Breast epithelium (tissue), 4 donors: Measurements from ENCODE around the gene RHBDF2. TPM values are rescaled to one million over a fixed set of nuclear protein-coding genes. Genes with fewer than 3 reads are reported as not detected.

Source experiments
- DNase-seq, 2 donors: peaks; one replicate each; pipeline ENCODE4 v3.0.0-alpha.2; 2019; ENCODE audit warnings: low spot score in 2 of 2
- H3K27ac ChIP-seq, 2 donors: fragments of 200-600 bp; sonication (generic) in 1 of 2; one replicate each; pipeline ENCODE4 v1.5.1; 2016 to 2019; ENCODE audit warnings: mild to moderate bottlenecking in 1 of 2
- H3K27me3 ChIP-seq, 2 donors: fragments of 200-600 bp; sonication (generic) in 1 of 2; one replicate each; pipeline versions ENCODE4 v1.5.1 to v1.6.0; 2017 to 2019; ENCODE audit warnings: control low read depth in 1 of 2, mild to moderate bottlenecking in 1 of 2
- H3K36me3 ChIP-seq: fragments of 200-600 bp; one replicate; pipeline ENCODE4 v1.5.1; 2019
- H3K4me1 ChIP-seq, 2 donors: fragments of 200-600 bp; sonication (generic); one replicate each; pipeline ENCODE4 v1.5.1; 2016 to 2019; ENCODE audit warnings: control low read depth in 1 of 2
- H3K4me3 ChIP-seq, 3 donors: fragments of 200-600 bp; sonication (generic); 1 replicate in 2 of 3; 2 replicates in 1 of 3; pipeline ENCODE4 v1.5.1; 2016 to 2019; ENCODE audit warnings: mild to moderate bottlenecking in 3 of 3, moderate library complexity in 2 of 3
- H3K9me3 ChIP-seq, 2 donors: fragments of 200-600 bp; sonication (generic) in 1 of 2; one replicate each; pipeline ENCODE4 v1.5.1; 2016 to 2019; ENCODE audit warnings: control low read depth in 1 of 2
- POLR2A ChIP-seq: fragments of 450-650 bp; IDR thresholded peaks from one replicate; pipeline ENCODE4 v1.6.1; 2016; ENCODE audit warnings: antibody characterized with exemption, mild to moderate bottlenecking, moderate library complexity
- POLR2AphosphoS5 ChIP-seq, 3 donors: sonication (generic); formaldehyde crosslinking; IDR thresholded peaks; one replicate each; pipeline ENCODE4 v1.6.1; 2017; ENCODE audit warnings: antibody characterized with exemption in 3 of 3
- intact Hi-C: fragments of 100-400 bp; cut with DNase I; formaldehyde crosslinking; loops from one replicate; pipeline ENCODE4 v1.15.1; 2023; ENCODE audit warnings: low total_unique reads
- total RNA-seq, 3 donors: library from RNA; depleted of rRNA; stranded (reverse); fragments of >200 nt; gene quantifications; one replicate each; pipeline ENCODE4 v1.1.0, GENCODE V29; 2016
- TF ChIP-seq, protein P1 (sequence below), 3 donors: fragments of 450-650 bp; IDR thresholded peaks; one replicate each; pipeline ENCODE4 v1.5.1; 2016 to 2017; ENCODE audit warnings: antibody characterized with exemption in 3 of 3, mild to moderate bottlenecking in 3 of 3, moderate library complexity in 3 of 3

Gene RHBDF2
- total RNA-seq, 3 donors from 2014 or later = 13.4 to 35.5 (median 26.8) TPM

DNA sequence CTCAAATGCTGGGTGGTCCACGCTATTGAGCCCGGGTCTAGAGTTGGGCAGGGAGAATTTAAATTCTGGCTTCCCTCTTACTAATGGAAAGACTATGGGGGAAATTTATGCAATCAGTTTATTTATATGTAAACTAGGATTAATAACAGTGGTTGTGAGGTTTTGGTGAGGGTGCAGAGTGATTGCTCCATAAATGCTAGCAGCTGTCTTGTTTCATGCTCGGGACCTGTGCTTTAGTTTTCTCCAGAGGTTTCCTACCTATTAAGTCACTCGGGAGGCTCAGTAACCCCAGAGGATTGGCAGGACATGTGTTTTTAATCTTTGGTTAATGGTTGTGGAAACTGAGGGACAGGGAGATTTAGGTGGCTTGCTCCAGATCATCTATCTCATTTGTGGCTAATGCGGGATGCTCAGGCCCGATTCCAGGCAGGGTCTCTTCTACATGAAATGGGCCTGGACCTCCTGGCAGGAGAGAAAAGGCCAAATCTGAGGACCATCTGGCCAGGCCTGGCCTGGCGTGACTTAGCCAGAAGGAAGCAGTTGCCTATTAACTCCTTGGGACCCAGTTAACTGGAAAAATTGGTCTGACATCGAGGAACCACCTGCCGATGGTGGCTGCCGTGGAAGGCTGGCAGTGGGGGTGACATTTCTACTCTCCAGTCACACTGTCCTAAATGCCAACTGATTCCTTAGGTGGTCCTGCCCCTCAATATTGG is 40.7 kb upstream of the RHBDF2 start:
- no peaks in the 10 kb centered on the region for H3K9me3 ChIP-seq
- H3K27ac ChIP-seq = no peak overlapping the region
- no peak for DNase-seq
- intact Hi-C loops = no loop called here
- no peaks in the 10 kb centered on the region for H3K36me3 ChIP-seq
- peaks cover 3 to 12% of the 10 kb centered on the region in 2 donors for H3K4me1 ChIP-seq
- TF ChIP-seq, protein P1, sequence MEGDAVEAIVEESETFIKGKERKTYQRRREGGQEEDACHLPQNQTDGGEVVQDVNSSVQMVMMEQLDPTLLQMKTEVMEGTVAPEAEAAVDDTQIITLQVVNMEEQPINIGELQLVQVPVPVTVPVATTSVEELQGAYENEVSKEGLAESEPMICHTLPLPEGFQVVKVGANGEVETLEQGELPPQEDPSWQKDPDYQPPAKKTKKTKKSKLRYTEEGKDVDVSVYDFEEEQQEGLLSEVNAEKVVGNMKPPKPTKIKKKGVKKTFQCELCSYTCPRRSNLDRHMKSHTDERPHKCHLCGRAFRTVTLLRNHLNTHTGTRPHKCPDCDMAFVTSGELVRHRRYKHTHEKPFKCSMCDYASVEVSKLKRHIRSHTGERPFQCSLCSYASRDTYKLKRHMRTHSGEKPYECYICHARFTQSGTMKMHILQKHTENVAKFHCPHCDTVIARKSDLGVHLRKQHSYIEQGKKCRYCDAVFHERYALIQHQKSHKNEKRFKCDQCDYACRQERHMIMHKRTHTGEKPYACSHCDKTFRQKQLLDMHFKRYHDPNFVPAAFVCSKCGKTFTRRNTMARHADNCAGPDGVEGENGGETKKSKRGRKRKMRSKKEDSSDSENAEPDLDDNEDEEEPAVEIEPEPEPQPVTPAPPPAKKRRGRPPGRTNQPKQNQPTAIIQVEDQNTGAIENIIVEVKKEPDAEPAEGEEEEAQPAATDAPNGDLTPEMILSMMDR (IDR thresholded peaks at IDR 0.05) = no peak
- TF ChIP-seq POLR2A = no peak
- no peak for TF ChIP-seq POLR2AphosphoS5 (IDR thresholded peaks at IDR 0.05)
- peaks cover 0 to 7% of the 10 kb centered on the region in 2 donors for H3K27me3 ChIP-seq
- H3K4me3 ChIP-seq = no peak overlapping the region

DNA sequence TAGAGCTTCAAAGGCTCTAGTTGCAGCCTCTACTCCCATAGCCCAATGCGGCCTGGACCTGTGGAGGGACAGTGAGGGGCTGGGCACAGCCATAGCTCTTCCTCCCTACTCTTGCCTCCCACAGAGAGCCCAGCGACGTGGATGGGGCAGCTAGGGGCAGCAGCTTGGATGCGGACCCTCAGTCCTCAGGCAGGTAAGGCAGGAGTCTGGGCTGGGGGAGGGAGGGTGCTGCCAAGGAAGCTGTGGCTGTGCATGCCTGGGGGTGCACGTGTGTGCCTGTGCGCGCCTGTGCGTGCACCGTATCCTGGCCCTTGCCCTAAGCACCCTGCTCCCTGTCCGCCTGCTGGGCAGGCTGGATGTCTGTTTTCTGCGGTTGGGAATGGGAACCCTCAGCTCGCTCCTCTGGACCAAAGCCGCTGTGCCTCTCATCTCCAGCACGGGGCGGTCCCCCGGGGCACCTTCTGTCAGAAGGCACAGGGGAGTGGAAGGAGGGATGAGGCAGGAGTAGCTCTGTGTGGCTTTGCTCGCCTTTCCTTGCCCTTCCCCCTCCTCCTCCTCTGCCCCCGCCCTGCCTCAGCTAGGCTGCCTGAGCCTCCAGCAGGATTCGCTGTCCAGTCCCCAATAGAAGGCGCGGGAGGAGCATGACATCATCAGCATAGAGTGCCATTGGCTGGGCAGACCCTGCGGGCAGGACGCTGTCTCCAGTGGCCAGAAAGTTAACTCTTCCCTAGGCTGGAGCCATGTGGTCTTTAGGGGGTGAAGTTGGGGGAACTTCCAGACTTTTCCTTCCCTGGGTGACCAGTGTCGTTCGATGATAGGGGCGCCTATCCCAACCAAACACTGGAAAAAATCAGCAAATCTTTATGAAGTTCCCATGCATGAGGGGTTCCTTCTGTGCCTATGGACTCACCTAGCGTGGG is 39.4 kb upstream of the RHBDF2 start:
- Histone ChIP-seq H3K9me3 (no peaks in the 10 kb centered on the region), H3K36me3 (no peaks in the 10 kb centered on the region), H3K27me3 (peaks cover 0 to 7% of the 10 kb centered on the region in 2 donors), H3K4me1 (peaks cover 3 to 8% of the 10 kb centered on the region in 2 donors), H3K27ac (peak overlapping the region; percentile 43 to 82), H3K4me3 (peak overlapping the region; percentile 8 to 62 (median 43))
- DNase-seq = peak; percentile 93 to 94
- TF ChIP-seq POLR2AphosphoS5 (IDR thresholded peaks at IDR 0.05) (peak; percentile 62 to 76 (median 72)), POLR2A (no peak)
- TF ChIP-seq, protein P1 (IDR thresholded peaks at IDR 0.05) = peak in 2 of 3 donors; percentile 26 to 27
- intact Hi-C loops = no loop called here

DNA sequence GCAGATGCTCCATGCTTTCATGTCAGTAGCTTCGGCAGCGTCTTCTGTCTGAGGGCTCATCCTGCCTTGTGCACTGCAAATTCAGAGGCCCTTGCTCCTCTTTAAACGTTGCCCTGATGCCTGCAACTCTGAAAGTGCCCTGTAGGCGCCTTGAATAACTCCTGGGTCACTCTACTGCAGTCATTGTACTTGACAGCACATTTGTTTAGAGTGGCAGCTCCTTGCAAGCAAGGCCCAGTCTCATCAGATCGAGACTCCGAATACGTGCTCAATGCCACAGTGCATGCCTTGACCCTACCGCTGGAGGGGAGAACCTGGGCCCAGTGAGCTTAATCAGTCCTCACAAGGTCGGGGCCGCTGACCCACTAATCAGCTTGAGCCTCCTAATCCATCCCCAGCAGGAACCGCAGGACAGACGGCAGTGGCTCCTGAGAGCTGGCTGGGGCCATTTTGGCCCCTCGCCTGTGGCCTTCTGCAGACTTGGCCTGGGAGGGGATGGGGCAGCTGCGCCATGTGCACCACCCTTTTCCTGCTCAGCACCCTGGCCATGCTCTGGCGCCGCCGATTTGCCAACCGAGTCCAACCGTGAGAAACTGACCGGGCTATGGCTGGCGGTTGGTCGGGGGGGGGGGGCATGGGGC is 38.5 kb upstream of the RHBDF2 start, which contains the start of gene PRCD:
Gene PRCD, plus strand, starts transcription at position 414 of the 641 bp plus-strand sequence. Its CDS starts 98 bp downstream, at position 512.
- H3K27ac ChIP-seq = peak within 1 kb of the TSS; percentile 43 to 92

DNA sequence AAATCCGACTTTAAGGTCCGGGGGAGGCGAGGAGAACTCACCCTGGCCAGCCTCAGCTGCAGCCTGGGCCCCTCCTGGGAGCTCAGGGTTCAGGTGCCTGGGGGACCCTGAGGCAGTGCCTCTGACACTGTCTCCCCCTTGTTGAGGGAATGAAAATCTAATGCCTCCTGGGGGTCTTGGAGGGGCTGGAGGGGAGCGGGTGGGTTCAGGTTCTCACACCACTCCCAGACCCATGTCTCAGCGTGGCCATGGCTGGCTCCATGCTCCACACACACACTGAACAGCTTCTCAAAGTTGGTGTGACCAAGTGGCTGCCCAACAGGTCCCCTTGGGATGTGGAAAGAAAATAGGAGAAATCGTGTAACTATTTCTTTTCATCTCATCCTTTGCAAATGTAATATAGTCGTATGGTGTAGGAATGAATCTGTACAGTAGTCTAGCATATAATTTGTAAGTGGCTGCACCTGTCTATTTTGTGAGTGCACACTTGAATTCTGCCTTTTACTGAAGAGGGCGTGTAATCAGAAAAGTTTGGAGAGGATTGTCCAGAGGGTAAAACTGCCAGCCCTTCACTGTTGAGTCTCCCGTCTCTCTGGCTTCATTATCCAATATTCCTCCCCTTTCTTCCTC is 37.8 kb upstream of the RHBDF2 start:
- Histone ChIP-seq H3K4me3 (peak overlapping the region; percentile 48 to 86 (median 56)), H3K4me1 (peaks cover 0 to 8% of the 10 kb centered on the region in 2 donors), H3K9me3 (no peaks in the 10 kb centered on the region), H3K27me3 (peaks cover 0 to 7% of the 10 kb centered on the region in 2 donors), H3K36me3 (no peaks in the 10 kb centered on the region), H3K27ac (peak overlapping the region; percentile 68 to 92)
- no peak for TF ChIP-seq POLR2A
- TF ChIP-seq, protein P1 (IDR thresholded peaks at IDR 0.05) = no peak
- no peak for TF ChIP-seq POLR2AphosphoS5 (IDR thresholded peaks at IDR 0.05)
- no peak for DNase-seq
- intact Hi-C loops = loop anchor here (10.0 kb wide), 1 partner anchor 156 kb away; no protein-coding TSS in a partner anchor

More for the DNA sequence above, 38.5 kb upstream of the RHBDF2 start, which contains the start of gene PRCD:
- H3K36me3 ChIP-seq = no peaks in the 10 kb centered on the region
- H3K4me3 ChIP-seq = peak within 1 kb of the TSS; percentile 43 to 86 (median 48)
- no peaks in the 10 kb centered on the region for H3K9me3 ChIP-seq
- no peak for DNase-seq
- H3K27me3 ChIP-seq = peaks cover 0 to 7% of the 10 kb centered on the region in 2 donors
- intact Hi-C loops = loop anchor here (10.0 kb wide), 1 partner anchor 155 kb away; no protein-coding TSS in a partner anchor
- TF ChIP-seq, protein P1 (IDR thresholded peaks at IDR 0.05) = no peak
- TF ChIP-seq POLR2A = no peak
- TF ChIP-seq POLR2AphosphoS5 (IDR thresholded peaks at IDR 0.05) = no peak
- peaks cover 1 to 8% of the 10 kb centered on the region in 2 donors for H3K4me1 ChIP-seq
